Measurements from ENCODE around the gene ANAPC15. TPM values are rescaled to one million over a fixed set of nuclear protein-coding genes. Genes with fewer than 3 reads are reported as not detected.

ANAPC15 gene
- 47.7 TPM in 2 replicates for polyA plus RNA-seq (2013)

GRCh38 chr11:72112143-72112977 lies at the start of gene ANAPC15:
Gene ANAPC15, minus strand, starts transcription at chr11:72112695. Its CDS starts 1,419 bp downstream, at chr11:72111276.
- peak within 1 kb of the TSS; percentile 93 for H2BK5ac ChIP-seq (ENCODE audit: low read depth, low read length, poor library complexity)
- H3K4me2 ChIP-seq (ENCODE audit: low read length): peak within 1 kb of the TSS; percentile 88
- peak within 1 kb of the TSS; percentile 12 for H2BK12ac ChIP-seq (ENCODE audit: low read length)
- peak within 1 kb of the TSS; percentile 90 for H4K8ac ChIP-seq (ENCODE audit: low read depth, low read length)
- peak within 1 kb of the TSS; percentile 73 for H3K4ac ChIP-seq (ENCODE audit: low read depth, low read length)
- peaks cover 3% of the 10 kb centered on the region for H3K79me2 ChIP-seq (ENCODE audit: control insufficient read depth, insufficient read depth, low read length, poor library complexity)
- peak within 1 kb of the TSS; percentile 83 for H2BK120ac ChIP-seq (ENCODE audit: insufficient read depth, low read length, poor library complexity)
- H3K9me3 ChIP-seq (ENCODE audit: insufficient read depth, low read depth, low read length): no peaks in the 10 kb centered on the region
- peak within 1 kb of the TSS; percentile 82 for H3K4me3 ChIP-seq (ENCODE audit: low read depth, low read length)
- peak within 1 kb of the TSS; percentile 56 for H2AK5ac ChIP-seq (ENCODE audit: low read length)
- peak within 1 kb of the TSS; percentile 88 for H3K27ac ChIP-seq (ENCODE audit: low read depth, low read length)
- no peaks in the 10 kb centered on the region for H3K27me3 ChIP-seq (ENCODE audit: insufficient read depth, low read length)
- no CpG with 5 or more reads among the region's 49 CpGs for WGBS (ENCODE audit: extremely low coverage, insufficient coverage, insufficient read length)
- H3K79me1 ChIP-seq (ENCODE audit: low read length): peaks cover 8% of the 10 kb centered on the region
- H3K14ac ChIP-seq (ENCODE audit: low read length): peak within 1 kb of the TSS; percentile 73
- H3K4me1 ChIP-seq (ENCODE audit: control insufficient read depth in 1 of 2, insufficient read depth in 2 of 2, low read length in 2 of 2): peaks cover 4 to 9% of the 10 kb centered on the region in 2 experiments
- H4K91ac ChIP-seq (ENCODE audit: low read depth, low read length): peak within 1 kb of the TSS; percentile 89
- peaks cover 9 to 19% of the 10 kb centered on the region in 2 experiments for H3K36me3 ChIP-seq (ENCODE audit: control insufficient read depth in 1 of 2, insufficient read depth in 2 of 2, low read length in 2 of 2)
- H3K18ac ChIP-seq (ENCODE audit: low read length): peak within 1 kb of the TSS; percentile 31
- peak within 1 kb of the TSS; percentile 69 for H4K12ac ChIP-seq (ENCODE audit: low read depth, low read length)
- H3K23ac ChIP-seq (ENCODE audit: low read length): no peak within 1 kb of the TSS
- peak; percentile 100 for DNase-seq
- H3K9ac ChIP-seq (ENCODE audit: low read length): peak within 1 kb of the TSS; percentile 99
- H2AFZ ChIP-seq (ENCODE audit: insufficient read depth, low read length, poor library complexity): peak within 1 kb of the TSS; percentile 62

- no peak overlapping the region for H3K9ac ChIP-seq (ENCODE audit: low read length)
- no peak overlapping the region for H4K91ac ChIP-seq (ENCODE audit: low read depth, low read length)
- no peak overlapping the region for H2AK5ac ChIP-seq (ENCODE audit: low read length)
- H3K27ac ChIP-seq (ENCODE audit: low read depth, low read length): no peak overlapping the region
- no peaks in the 10 kb centered on the region for H3K79me2 ChIP-seq (ENCODE audit: control insufficient read depth, insufficient read depth, low read length, poor library complexity)
- H3K27me3 ChIP-seq (ENCODE audit: insufficient read depth, low read length): no peaks in the 10 kb centered on the region
- no peaks in the 10 kb centered on the region for H3K36me3 ChIP-seq (ENCODE audit: control insufficient read depth in 1 of 2, insufficient read depth in 2 of 2, low read length in 2 of 2)
- no peak overlapping the region for H3K14ac ChIP-seq (ENCODE audit: low read length)
- no peak overlapping the region for H3K4me2 ChIP-seq (ENCODE audit: low read length)
- no peak overlapping the region for H2BK120ac ChIP-seq (ENCODE audit: insufficient read depth, low read length, poor library complexity)
- H3K79me1 ChIP-seq (ENCODE audit: low read length): no peaks in the 10 kb centered on the region
- H2BK5ac ChIP-seq (ENCODE audit: low read depth, low read length, poor library complexity): no peak overlapping the region
- no peak overlapping the region for H2BK12ac ChIP-seq (ENCODE audit: low read length)
- no peak for DNase-seq
- H2AFZ ChIP-seq (ENCODE audit: insufficient read depth, low read length, poor library complexity): no peak overlapping the region
- no peak overlapping the region for H4K8ac ChIP-seq (ENCODE audit: low read depth, low read length)
- H3K23ac ChIP-seq (ENCODE audit: low read length): no peak overlapping the region
- H3K4me3 ChIP-seq (ENCODE audit: low read depth, low read length): no peak overlapping the region
- H3K4ac ChIP-seq (ENCODE audit: low read depth, low read length): no peak overlapping the region
- H3K9me3 ChIP-seq (ENCODE audit: insufficient read depth, low read depth, low read length): peaks cover 3% of the 10 kb centered on the region
- H3K4me1 ChIP-seq (ENCODE audit: control insufficient read depth in 1 of 2, insufficient read depth in 2 of 2, low read length in 2 of 2): no peaks in the 10 kb centered on the region
- no peak overlapping the region for H3K18ac ChIP-seq (ENCODE audit: low read length)
- WGBS (ENCODE audit: extremely low coverage, insufficient coverage, insufficient read length): no CpG with 5 or more reads among the region's 2 CpGs
- H4K12ac ChIP-seq (ENCODE audit: low read depth, low read length): no peak overlapping the region
These were observed 47.8 kb upstream of the ANAPC15 start for GRCh38 chr11:72160319-72160718.

- H3K4ac ChIP-seq (ENCODE audit: low read depth, low read length): no peak overlapping the region
- H4K8ac ChIP-seq (ENCODE audit: low read depth, low read length): no peak overlapping the region
- no peak overlapping the region for H2AFZ ChIP-seq (ENCODE audit: insufficient read depth, low read length, poor library complexity)
- no peak overlapping the region for H3K27ac ChIP-seq (ENCODE audit: low read depth, low read length)
- H2BK5ac ChIP-seq (ENCODE audit: low read depth, low read length, poor library complexity): no peak overlapping the region
- H3K9me3 ChIP-seq (ENCODE audit: insufficient read depth, low read depth, low read length): no peaks in the 10 kb centered on the region
- no peak overlapping the region for H2AK5ac ChIP-seq (ENCODE audit: low read length)
- H3K14ac ChIP-seq (ENCODE audit: low read length): no peak overlapping the region
- H3K4me1 ChIP-seq (ENCODE audit: control insufficient read depth in 1 of 2, insufficient read depth in 2 of 2, low read length in 2 of 2): no peaks in the 10 kb centered on the region
- no peak overlapping the region for H2BK12ac ChIP-seq (ENCODE audit: low read length)
- no peaks in the 10 kb centered on the region for H3K79me1 ChIP-seq (ENCODE audit: low read length)
- H3K18ac ChIP-seq (ENCODE audit: low read length): no peak overlapping the region
- no peak overlapping the region for H2BK120ac ChIP-seq (ENCODE audit: insufficient read depth, low read length, poor library complexity)
- no peak overlapping the region for H4K91ac ChIP-seq (ENCODE audit: low read depth, low read length)
- H3K23ac ChIP-seq (ENCODE audit: low read length): no peak overlapping the region
- no peak overlapping the region for H4K12ac ChIP-seq (ENCODE audit: low read depth, low read length)
- H3K4me3 ChIP-seq (ENCODE audit: low read depth, low read length): no peak overlapping the region
- no peaks in the 10 kb centered on the region for H3K27me3 ChIP-seq (ENCODE audit: insufficient read depth, low read length)
- no peaks in the 10 kb centered on the region for H3K79me2 ChIP-seq (ENCODE audit: control insufficient read depth, insufficient read depth, low read length, poor library complexity)
- no CpG with 5 or more reads among the region's 4 CpGs for WGBS (ENCODE audit: extremely low coverage, insufficient coverage, insufficient read length)
- no peak overlapping the region for H3K9ac ChIP-seq (ENCODE audit: low read length)
- no peak overlapping the region for H3K4me2 ChIP-seq (ENCODE audit: low read length)
- DNase-seq: no peak
- H3K36me3 ChIP-seq (ENCODE audit: control insufficient read depth in 1 of 2, insufficient read depth in 2 of 2, low read length in 2 of 2): no peaks in the 10 kb centered on the region
These were observed 44.6 kb upstream of the ANAPC15 start for GRCh38 chr11:72157131-72157530.

- Histone ChIP-seq H3K79me2 (ENCODE audit: control insufficient read depth, insufficient read depth, low read length, poor library complexity) (no peaks in the 10 kb centered on the region), H4K12ac (ENCODE audit: low read depth, low read length) (no peak overlapping the region), H3K9ac (ENCODE audit: low read length) (no peak overlapping the region), H3K18ac (ENCODE audit: low read length) (no peak overlapping the region), H2AFZ (ENCODE audit: insufficient read depth, low read length, poor library complexity) (no peak overlapping the region), H3K79me1 (ENCODE audit: low read length) (no peaks in the 10 kb centered on the region), H3K23ac (ENCODE audit: low read length) (no peak overlapping the region), H2BK120ac (ENCODE audit: insufficient read depth, low read length, poor library complexity) (no peak overlapping the region), H3K4me3 (ENCODE audit: low read depth, low read length) (no peak overlapping the region), H3K4me1 (ENCODE audit: control insufficient read depth in 1 of 2, insufficient read depth in 2 of 2, low read length in 2 of 2) (no peaks in the 10 kb centered on the region), H2BK5ac (ENCODE audit: low read depth, low read length, poor library complexity) (no peak overlapping the region), H3K14ac (ENCODE audit: low read length) (no peak overlapping the region), H3K9me3 (ENCODE audit: insufficient read depth, low read depth, low read length) (no peaks in the 10 kb centered on the region), H3K4me2 (ENCODE audit: low read length) (no peak overlapping the region), H3K27ac (ENCODE audit: low read depth, low read length) (no peak overlapping the region), H3K27me3 (ENCODE audit: insufficient read depth, low read length) (no peaks in the 10 kb centered on the region), H2AK5ac (ENCODE audit: low read length) (no peak overlapping the region), H4K91ac (ENCODE audit: low read depth, low read length) (no peak overlapping the region), H3K36me3 (ENCODE audit: control insufficient read depth in 1 of 2, insufficient read depth in 2 of 2, low read length in 2 of 2) (no peaks in the 10 kb centered on the region), H4K8ac (ENCODE audit: low read depth, low read length) (no peak overlapping the region), H2BK12ac (ENCODE audit: low read length) (no peak overlapping the region), H3K4ac (ENCODE audit: low read depth, low read length) (no peak overlapping the region)
- no CpG with 5 or more reads among the region's 4 CpGs for WGBS (ENCODE audit: extremely low coverage, insufficient coverage, insufficient read length)
- no peak for DNase-seq
These were observed 43.3 kb upstream of the ANAPC15 start for GRCh38 chr11:72155751-72156150.

Data from trophoblast cell (in vitro differentiated cells and primary cell).